ENCODE measurements around the gene CCIN.
"Not testable (repeated sequence)": the region's sequence is repeated elsewhere in the genome, so short reads cannot be mapped to it uniquely, and the experiment has no call there.

The CCIN gene

GRCh38 chr9:36141288-36141687, 27.9 kb upstream of the CCIN start:
- no peak for DNase-seq

GRCh38 chr9:36141761-36142160, 27.4 kb upstream of the CCIN start:
- DNase-seq: no peak

GRCh38 chr9:36142510-36143244, 26.5 kb upstream of the CCIN start:
- no peak for DNase-seq

GRCh38 chr9:36143245-36143641, 25.9 kb upstream of the CCIN start:
- DNase-seq: no peak

GRCh38 chr9:36144309-36145232, 24.6 kb upstream of the CCIN start:
- DNase-seq: no peak

- no peak for DNase-seq
These were observed 23.2 kb upstream of the CCIN start for GRCh38 chr9:36145970-36146369.

GRCh38 chr9:36146651-36147050, 22.5 kb upstream of the CCIN start:
- DNase-seq: no peak

GRCh38 chr9:36147441-36148175, 21.6 kb upstream of the CCIN start:
- DNase-seq: no peak

GRCh38 chr9:36148311-36149051, 20.7 kb upstream of the CCIN start:
- peak; percentile 50 to 58 for DNase-seq

GRCh38 chr9:36149197-36149596, 20.0 kb upstream of the CCIN start:
- DNase-seq: no peak

GRCh38 chr9:36150574-36151315, 18.4 kb upstream of the CCIN start:
- DNase-seq: no peak

GRCh38 chr9:36151316-36152210, 17.6 kb upstream of the CCIN start:
- DNase-seq: peak; percentile 72 to 92

GRCh38 chr9:36152741-36153438, 16.3 kb upstream of the CCIN start:
- DNase-seq: no peak

GRCh38 chr9:36153746-36154145, 15.4 kb upstream of the CCIN start:
- no peak for DNase-seq

GRCh38 chr9:36154331-36154952, 14.7 kb upstream of the CCIN start:
- DNase-seq: no peak

GRCh38 chr9:36156116-36156515, 13.1 kb upstream of the CCIN start:
- DNase-seq: no peak

- no peak for DNase-seq
These were observed 11.1 kb upstream of the CCIN start for GRCh38 chr9:36158122-36158521.

- DNase-seq: no peak
These were observed 10.3 kb upstream of the CCIN start for GRCh38 chr9:36158917-36159316.

GRCh38 chr9:36159509-36159908, 9.7 kb upstream of the CCIN start:
- not testable (repeated sequence) for DNase-seq

- not testable (repeated sequence) for DNase-seq
These were observed 9.1 kb upstream of the CCIN start for GRCh38 chr9:36160126-36160525.
